ENCODE measurements around the gene MMP19.

DNA sequence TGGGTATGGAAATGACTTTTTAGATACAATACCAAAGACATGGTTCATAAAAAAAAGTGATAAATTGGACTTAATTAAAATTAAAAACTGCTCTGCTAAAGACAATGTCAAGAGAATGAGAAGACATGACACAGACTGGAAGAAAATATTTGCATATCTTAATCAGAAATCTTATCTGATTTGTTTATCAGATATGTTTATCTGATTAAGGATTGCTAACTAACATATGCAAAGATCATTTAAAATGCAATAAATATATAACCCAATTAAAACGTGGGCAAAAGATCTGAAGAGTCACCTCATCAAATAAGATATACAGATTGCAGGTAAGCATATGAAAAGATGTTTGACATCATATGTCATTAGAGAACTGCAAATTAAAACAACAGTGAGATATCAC lies 10.0 kb upstream of the MMP19 start:
- no peak for TF ChIP-seq CTCF (IDR thresholded peaks at IDR 0.05)
- no peak for TF ChIP-seq EP300 (IDR thresholded peaks at IDR 0.05)
